GM12874 (cell line): ENCODE measurements around the gene SYP.

ENCODE experiments used
- TF ChIP-seq, protein P1 (sequence below): IDR thresholded peaks from 2 replicates; pipeline ENCODE4 v1.5.1; 2011; ENCODE audit warnings: low read depth, mild to moderate bottlenecking, control low read depth, low read length, moderate library complexity; ENCODE audit not compliant: insufficient read depth

The SYP gene

DNA sequence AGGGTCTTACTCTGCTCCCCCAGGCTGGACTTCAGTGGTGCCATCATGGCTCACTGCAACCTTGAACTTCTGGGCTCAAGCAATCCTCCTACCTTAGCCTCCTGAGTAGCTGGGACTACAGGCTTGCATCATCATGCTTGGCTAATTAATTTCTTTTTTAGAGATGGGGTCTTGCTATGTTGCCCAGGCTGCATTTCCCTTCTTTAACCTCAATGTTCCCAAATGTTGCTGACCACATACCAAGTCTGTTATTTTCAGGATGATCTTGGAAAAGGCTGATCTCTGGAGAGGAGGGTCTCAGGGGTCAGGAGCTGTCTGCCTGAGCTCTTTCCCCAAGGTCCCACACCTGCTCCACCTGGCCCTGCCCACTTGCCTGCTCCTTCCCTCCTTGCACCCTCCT, 20.1 kb upstream of the SYP start:
- TF ChIP-seq, protein P1, sequence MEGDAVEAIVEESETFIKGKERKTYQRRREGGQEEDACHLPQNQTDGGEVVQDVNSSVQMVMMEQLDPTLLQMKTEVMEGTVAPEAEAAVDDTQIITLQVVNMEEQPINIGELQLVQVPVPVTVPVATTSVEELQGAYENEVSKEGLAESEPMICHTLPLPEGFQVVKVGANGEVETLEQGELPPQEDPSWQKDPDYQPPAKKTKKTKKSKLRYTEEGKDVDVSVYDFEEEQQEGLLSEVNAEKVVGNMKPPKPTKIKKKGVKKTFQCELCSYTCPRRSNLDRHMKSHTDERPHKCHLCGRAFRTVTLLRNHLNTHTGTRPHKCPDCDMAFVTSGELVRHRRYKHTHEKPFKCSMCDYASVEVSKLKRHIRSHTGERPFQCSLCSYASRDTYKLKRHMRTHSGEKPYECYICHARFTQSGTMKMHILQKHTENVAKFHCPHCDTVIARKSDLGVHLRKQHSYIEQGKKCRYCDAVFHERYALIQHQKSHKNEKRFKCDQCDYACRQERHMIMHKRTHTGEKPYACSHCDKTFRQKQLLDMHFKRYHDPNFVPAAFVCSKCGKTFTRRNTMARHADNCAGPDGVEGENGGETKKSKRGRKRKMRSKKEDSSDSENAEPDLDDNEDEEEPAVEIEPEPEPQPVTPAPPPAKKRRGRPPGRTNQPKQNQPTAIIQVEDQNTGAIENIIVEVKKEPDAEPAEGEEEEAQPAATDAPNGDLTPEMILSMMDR = no peak

DNA sequence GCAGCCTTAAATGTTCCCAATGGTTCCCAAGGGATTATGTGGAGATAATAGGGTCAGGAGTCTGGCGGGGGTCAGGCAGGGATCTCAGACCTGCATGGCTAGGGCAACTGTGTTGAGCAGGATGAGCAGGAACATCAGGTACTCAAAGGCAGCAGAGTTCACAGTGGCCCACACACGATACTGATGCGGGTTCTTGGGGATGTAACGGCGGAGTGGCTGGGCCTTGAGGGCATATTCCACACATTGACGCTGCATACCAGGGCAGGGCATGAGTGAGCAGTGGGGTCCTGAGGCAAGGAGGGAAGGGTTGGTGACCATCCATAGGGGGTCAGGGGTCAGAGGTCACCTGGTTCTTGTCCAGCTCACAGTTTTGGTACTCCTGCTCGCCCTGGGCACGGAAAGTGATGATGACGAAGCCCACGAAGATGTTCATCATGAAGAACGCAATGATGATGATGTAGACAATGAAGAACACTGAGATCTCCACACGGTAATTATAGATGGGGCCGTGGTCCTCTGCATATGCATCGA, 15.1 kb upstream of the SYP start:
- TF ChIP-seq, protein P1 = no peak

DNA sequence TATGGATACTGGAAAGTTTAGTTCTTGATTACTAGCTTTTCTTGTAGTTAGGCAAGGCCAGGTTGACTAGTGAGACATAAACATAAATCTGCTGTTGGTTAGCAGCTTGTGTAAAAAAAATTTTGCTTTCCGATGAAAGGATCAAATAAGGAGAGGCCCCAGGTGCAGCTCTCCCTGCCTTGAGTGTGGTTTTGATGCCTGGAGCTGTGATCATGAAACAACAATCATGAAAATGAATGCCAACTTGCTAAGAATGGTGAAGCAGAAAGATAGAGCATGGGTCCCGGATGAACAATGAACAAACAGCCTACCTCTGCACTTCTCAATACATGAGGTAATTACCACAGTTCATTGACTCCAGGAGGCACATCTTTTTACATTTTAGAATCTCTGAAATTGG, 14.4 kb upstream of the SYP start:
- TF ChIP-seq, protein P1 = no peak

DNA sequence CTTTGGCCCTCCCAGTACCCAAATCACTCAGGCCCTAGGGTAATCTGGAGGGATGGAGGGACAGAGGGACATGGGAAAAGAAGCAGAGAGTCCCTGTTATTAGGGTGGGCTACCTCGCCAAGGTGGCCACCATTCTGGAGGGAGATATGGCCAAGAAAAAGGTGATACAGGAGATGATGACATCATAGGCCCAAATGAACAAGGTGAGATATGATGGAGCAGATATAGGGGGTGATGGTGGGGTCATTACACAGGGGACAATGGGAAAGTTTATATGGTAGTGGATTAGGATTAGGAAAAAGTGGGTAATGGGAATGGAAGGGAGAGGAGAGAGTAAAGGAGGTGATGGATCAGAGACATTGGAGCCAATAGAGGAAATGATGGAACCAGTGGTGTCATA, 12.9 kb upstream of the SYP start:
- TF ChIP-seq, protein P1 = no peak

DNA sequence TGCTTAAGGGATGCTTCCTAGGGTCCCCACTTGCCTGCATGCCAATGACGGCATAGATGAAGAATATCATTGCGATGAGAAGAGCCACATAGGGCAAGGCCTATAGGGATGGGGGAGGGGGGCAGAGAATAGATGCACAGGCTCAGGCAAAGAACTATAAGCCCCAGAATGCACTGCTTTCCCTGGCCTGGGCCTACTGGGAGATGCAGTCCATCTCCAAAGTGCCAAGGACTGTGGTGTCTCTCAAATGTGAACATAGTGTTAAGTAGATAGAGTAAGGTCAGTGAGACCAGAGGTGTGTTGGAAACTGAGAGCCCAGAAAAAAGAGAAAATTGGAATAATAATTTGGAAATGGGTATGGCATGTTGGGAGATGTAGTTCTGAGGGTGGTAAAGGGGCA, 12.2 kb upstream of the SYP start:
- TF ChIP-seq, protein P1 = no peak

DNA sequence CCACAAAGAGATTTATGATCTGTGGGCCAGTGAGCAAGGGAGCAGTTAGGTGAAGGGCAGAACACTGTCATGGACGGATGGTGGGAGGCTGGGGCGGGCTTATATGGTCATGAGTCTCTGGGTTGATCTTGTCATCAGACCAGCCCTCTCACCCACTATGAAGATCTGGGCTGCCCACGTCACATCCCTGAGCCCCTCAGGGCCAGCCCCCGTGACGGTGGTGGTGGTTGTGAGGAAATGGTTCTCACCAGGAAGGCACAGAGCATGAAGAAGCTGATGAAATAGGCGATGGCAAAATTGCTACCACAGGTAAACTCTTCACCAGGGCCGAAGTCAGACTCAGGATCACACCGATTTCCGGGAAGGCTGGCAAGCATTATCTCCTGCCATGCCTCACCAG, 11.1 kb upstream of the SYP start:
- TF ChIP-seq, protein P1 = no peak

DNA sequence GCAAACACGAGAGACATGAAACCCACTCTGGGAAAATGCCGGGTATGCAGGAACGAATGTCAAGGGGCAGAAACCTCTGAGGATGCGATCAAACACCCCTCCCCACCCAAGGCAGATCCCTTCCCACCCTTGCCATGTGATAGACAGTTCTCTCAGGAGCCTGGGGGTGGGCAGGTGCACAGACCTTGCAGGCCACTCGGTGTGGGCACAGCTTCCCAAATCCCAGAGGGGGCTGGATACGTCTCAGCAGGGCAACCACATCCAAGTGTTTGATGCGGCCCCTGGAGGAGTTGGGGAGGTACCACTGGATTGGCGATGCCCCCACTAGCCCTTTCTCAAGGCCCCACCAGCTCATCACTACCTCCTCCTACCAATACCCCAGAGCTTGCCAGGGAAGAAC, 10.4 kb upstream of the SYP start:
- TF ChIP-seq, protein P1 = no peak
